Stimulated activated CD4-positive, alpha-beta T cell treated with anti-CD3 and anti-CD28 coated beads, Interleukin-4, amount 100 ng/mL, for 1 hour (primary cell): ENCODE measurements around the gene KRTAP5-7.
"Not testable (repeated sequence)": the region's sequence is repeated elsewhere in the genome, so short reads cannot be mapped to it uniquely, and the experiment has no call there.

Experiments
- DNase-seq: peaks from one replicate; pipeline ENCODE4 v3.0.0-alpha.2; 2020

KRTAP5-7 gene

GRCh38 chr11:71526796-71527575, at the start of gene KRTAP5-7:
Gene KRTAP5-7, plus strand, starts transcription at chr11:71527267. Its CDS starts 34 bp downstream, at chr11:71527301.
- not testable (repeated sequence) for DNase-seq

- no peak for DNase-seq
Observed at GRCh38 chr11:71477641-71478527, 49.2 kb upstream of the KRTAP5-7 start.

- DNase-seq, result no peak
Observed at GRCh38 chr11:71478528-71478840, 48.6 kb upstream of the KRTAP5-7 start.

DNA sequence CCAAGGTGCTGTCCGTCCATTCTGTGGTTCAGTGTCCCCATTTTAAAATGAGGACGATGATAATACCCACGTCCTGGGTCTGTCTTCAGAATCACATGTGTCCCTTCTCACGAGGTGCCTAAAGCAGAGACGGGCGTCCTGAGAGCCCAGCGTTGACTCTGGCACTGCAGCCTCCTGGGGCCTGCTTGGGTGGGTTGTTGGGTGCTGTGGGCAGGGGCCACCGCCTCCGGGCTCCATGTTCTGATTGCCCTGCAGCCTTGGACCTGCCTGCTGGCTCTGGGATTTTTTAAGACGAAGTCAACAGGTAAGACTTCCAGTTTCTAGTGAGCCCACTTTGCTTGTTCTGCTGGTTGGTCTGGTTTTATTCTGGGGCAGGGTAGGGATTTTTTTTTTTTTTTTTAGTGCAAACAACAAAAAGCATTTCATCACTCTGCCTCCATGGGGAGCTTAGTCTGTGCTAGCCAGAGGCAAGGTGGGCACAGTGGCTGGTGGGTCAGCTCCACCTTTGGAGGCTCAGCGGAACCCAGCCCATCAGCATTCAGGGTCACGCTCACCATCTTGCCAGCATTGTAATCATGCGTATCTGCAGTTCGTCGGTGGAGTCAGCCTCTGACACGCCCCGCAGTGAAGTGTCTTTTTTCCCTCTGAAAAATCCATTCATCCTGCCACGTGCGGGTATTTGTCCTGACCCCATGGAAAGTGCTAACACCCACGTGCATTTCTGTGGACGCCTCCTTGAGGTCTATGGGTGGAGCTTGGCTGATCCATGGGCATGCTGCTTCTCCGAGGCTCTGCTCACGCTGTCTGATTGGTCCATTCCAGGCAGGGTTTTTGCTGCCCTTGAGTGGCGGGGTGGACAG, 45.7 kb upstream of the KRTAP5-7 start:
- no peak for DNase-seq

DNA sequence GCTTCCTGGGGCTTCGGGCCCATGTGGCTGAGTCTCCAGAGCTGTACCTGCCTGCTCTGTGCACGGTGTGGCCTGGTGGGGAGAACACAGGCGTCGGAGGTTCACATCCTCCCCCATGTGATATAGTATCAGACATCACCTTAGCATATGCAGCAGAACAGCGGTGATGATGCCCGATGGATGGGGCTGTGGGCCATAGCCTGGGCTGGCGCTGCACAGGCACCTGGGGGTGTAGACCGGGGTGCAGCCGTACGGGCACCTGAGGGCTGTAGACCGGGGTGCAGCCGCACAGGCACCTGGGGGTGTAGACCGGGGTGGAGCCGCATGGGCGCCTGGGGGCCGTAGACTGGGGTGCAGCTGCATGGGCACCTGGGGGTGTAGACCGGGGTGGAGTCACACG, 44.9 kb upstream of the KRTAP5-7 start:
- no peak for DNase-seq

DNA sequence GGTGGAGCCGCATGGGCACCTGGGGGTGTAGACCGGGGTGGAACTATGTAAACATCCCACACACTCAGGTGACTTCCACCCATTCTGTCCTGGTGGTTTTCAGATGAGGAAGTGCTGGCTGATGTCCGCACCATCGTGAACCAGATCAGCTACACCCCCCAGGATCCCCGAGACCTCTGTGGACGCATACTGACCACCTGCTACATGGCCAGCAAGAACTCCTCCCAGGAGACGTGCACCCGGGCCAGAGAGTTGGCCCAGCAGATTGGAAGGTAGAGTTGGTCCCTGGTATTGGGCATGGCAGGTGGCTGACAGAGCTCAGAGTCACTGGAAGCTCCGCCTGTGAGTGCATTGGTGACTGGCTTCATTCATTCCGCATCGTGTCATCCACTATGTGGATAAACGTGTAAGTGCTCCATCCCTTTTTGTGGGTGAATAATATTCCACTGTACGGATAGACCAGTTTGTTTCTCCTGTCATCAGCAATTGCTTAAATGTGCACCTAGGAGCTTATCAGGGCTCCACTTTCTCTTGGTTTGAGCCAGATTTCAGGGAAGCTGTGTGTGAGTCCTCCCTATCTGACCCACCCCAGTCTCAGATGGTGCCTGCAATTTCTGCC, 44.2 kb upstream of the KRTAP5-7 start:
- DNase-seq, result no peak

GRCh38 chr11:71483692-71484091, 43.4 kb upstream of the KRTAP5-7 start:
- DNase-seq, result no peak

GRCh38 chr11:71484248-71485062, 42.6 kb upstream of the KRTAP5-7 start:
- DNase-seq, result no peak

GRCh38 chr11:71485063-71485399, 42.0 kb upstream of the KRTAP5-7 start:
- DNase-seq, result no peak

DNA sequence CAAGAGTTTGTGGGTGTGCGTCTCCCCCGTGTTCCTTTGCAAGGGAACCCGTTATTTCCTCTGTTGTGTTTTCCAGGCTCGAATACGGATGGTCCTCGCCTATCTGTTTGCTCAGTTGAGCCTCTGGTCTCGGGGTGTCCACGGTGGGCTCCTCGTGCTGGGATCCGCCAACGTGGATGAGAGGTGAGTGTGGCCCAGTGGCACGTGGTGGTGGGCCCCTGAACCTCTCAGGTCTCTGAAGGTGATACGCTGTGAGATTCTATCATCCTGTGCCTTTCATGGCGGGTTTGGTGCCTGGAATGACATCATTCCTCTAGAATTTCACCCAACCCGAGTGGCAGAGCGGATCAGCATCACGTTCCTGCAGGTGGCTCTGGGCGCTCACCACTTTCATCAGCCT, 41.6 kb upstream of the KRTAP5-7 start:
- DNase-seq, result no peak

DNA sequence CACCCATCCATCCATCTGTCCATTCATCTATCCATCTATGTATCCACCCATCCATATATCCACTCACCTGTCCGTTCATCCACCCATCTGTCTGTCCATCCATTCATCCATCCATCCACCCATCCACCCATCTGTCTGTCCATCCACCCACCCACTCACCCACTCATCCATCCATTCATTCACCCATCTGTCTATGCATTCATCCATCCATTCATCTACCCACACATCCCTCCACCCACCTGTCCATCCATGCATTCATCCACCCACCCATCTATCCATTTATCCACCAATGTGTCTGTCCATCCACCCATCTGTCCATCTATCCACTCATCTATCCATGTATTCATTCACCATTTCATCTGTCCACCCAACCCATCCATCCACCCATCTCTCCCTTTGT, 40.7 kb upstream of the KRTAP5-7 start:
- no peak for DNase-seq

GRCh38 chr11:71488681-71489270, 38.3 kb upstream of the KRTAP5-7 start:
- no peak for DNase-seq

GRCh38 chr11:71489311-71490043, 37.6 kb upstream of the KRTAP5-7 start:
- peak; percentile 65 for DNase-seq

DNA sequence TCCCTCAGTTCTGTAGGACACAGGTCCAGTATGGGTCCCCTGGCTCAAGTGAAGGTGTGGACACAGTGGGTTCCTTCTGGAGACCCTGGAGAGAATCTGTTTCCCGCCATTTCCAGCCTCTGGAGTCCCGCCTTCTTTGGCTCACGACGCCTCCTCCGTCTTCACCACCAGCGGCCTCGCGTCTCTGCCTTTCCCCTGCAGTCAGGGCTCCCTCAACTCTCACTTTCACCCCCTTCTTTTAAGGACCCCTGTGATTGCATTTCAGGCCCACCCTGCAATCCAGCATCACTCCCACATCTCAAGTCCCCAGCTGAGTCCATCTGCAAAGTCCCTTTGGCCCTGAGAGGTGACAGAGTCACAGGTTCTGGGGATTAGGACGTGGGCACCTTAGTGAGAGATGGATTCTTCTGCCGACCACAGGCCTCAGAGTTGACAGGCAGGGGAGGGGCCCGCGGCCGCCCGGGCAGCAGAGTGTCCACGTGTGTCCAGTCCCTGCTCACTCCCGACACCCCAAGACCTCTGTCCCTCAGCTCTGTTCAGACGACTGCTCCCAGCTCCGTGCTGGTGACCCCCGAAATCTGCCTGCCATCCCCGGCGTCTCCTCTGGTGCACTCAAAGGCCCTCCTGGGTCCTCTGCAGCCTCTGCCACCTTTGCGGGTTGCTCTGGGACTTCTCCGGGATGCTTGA, 36.9 kb upstream of the KRTAP5-7 start:
- no peak for DNase-seq

DNA sequence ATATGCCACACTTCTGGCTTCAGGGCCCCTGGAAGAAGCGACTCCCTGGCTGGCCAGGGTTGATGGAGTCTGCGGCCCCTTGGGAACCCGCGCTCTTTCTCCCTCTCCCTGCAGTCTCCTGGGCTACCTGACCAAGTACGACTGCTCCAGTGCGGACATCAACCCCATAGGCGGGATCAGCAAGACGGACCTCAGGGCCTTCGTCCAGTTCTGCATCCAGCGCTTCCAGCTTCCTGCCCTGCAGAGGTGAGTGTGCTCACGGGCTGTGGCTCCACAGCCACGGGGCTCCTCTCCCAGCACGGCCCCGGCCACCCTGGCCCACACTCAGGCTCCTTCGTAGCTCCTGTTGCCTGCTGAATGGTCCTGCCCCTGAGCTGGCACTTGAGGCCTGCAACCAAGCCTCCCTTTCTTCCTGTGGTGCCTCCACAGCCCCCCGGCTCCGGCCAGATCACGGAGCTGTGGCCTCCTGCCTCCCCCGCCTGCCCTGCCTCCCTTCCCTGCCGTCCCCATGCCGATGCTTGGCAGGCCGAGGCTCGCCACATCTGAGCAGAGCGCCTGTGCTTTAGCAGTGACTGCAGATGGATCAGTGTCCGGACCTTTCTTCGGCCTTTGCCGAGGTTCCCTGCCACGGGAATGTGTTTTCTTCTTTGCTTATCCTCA, 36.2 kb upstream of the KRTAP5-7 start:
- DNase-seq, result no peak

- no peak for DNase-seq
Observed at GRCh38 chr11:71491531-71491930, 35.5 kb upstream of the KRTAP5-7 start.

DNA sequence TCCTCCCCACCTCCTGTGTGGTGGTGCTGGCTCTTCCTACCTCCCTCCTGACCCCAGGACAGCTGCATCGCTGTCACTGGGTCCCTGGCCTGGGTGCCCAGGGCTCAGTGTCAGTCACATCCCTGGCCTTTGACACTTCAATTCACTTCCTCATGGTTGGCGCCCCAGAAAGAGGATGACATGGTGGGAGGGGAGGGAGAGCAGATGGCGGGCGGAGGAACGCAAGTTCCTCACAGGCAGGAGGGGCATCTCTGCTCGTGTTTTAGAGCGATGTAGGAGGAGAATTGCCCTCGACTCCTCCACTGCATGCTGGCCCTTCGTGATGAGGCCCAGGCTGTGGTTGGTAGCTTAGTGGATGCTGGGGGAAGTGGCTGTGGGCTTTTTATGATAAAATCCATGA, 35.1 kb upstream of the KRTAP5-7 start:
- no peak for DNase-seq

- DNase-seq, result no peak
Observed at GRCh38 chr11:71495286-71496230, 31.5 kb upstream of the KRTAP5-7 start.
